Fibroblast of lung (primary cell): ENCODE measurements around the gene SNAPC3. TPM values are rescaled to one million over a fixed set of nuclear protein-coding genes. Genes with fewer than 3 reads are reported as not detected.

ENCODE experiments used
- DNase-seq, 2 donors: peaks; one replicate each; pipeline versions ENCODE4 v3.0.0 to v3.0.0-alpha.2; 2010; ENCODE audit warnings: low read depth in 2 of 2
- H2AFZ ChIP-seq: 2 replicates; pipeline ENCODE4 v1.5.1; 2012; ENCODE audit warnings: low read length, control low read depth, inconsistent platforms
- H3K27ac ChIP-seq: 2 replicates; pipeline ENCODE4 v1.5.1; 2011; ENCODE audit warnings: low read length, control low read depth; ENCODE audit not compliant: insufficient read depth
- H3K27me3 ChIP-seq: 2 replicates; pipeline ENCODE4 v1.5.1; 2011; ENCODE audit warnings: mild to moderate bottlenecking, low read length; ENCODE audit not compliant: control insufficient read depth, insufficient read depth
- H3K36me3 ChIP-seq: 2 replicates; pipeline ENCODE4 v1.5.1; 2011; ENCODE audit warnings: low read length; ENCODE audit not compliant: control insufficient read depth, insufficient read depth
- H3K4me1 ChIP-seq: 2 replicates; pipeline ENCODE4 v1.5.1; 2011; ENCODE audit warnings: low read length; ENCODE audit not compliant: control insufficient read depth, insufficient read depth; ENCODE audit errors: extremely low read depth
- H3K4me2 ChIP-seq: 2 replicates; pipeline ENCODE4 v1.5.1; 2011; ENCODE audit warnings: low read length, control low read depth; ENCODE audit not compliant: insufficient read depth; ENCODE audit errors: extremely low read depth
- H3K4me3 ChIP-seq, 4 experiments: fragments of 200-600 bp in 1 of 4; sonication (generic) in 1 of 4; replicated peaks in 1 of 4; 2 replicates each; pipeline ENCODE4 v1.5.1; 2011 to 2016; ENCODE audit warnings: low read length in 4 of 4, low read depth in 3 of 4, mild to moderate bottlenecking in 3 of 4, control low read depth in 2 of 4, inconsistent platforms in 1 of 4, mixed read lengths in 1 of 4; ENCODE audit not compliant: insufficient read depth in 1 of 4; ENCODE audit errors: control extremely low read depth in 1 of 4
- H3K79me2 ChIP-seq: 2 replicates; pipeline ENCODE4 v1.5.1; 2012; ENCODE audit warnings: mild to moderate bottlenecking, low read length, inconsistent platforms; ENCODE audit not compliant: control insufficient read depth, insufficient read depth
- H3K9ac ChIP-seq: 2 replicates; pipeline ENCODE4 v1.5.1; 2011; ENCODE audit warnings: mild to moderate bottlenecking, low read length, control low read depth; ENCODE audit not compliant: insufficient read depth
- H3K9me3 ChIP-seq: 2 replicates; pipeline ENCODE4 v1.5.1; 2012; ENCODE audit warnings: low read depth, low read length; ENCODE audit not compliant: control insufficient read depth, insufficient read depth
- H4K20me1 ChIP-seq: 2 replicates; pipeline ENCODE4 v1.5.1; 2011; ENCODE audit warnings: low read length; ENCODE audit not compliant: control insufficient read depth, insufficient read depth; ENCODE audit errors: extremely low read depth
- CTCF ChIP-seq, 2 donors: IDR thresholded peaks in 1 of 2; conservative IDR thresholded peaks in 1 of 2; 1 replicate in 1 of 2; 2 replicates in 1 of 2; pipeline ENCODE4 v1.5.1; 2011 to 2012; ENCODE audit warnings: low read length in 2 of 2, control low read depth in 1 of 2, inconsistent platforms in 1 of 2, low read depth in 1 of 2, mild to moderate bottlenecking in 1 of 2
- EZH2 ChIP-seq: IDR thresholded peaks from 2 replicates; pipeline ENCODE4 v1.5.1; 2012; ENCODE audit warnings: low read length, control low read depth, mild to moderate bottlenecking; ENCODE audit errors: missing control alignments
- polyA plus RNA-seq, 2 donors: library from polyadenylated mRNA; depleted of rRNA in 1 of 2; stranded (reverse) in 1 of 2; unstranded in 1 of 2; fragments of >200 nt; gene quantifications; 2 replicates each; pipeline ENCODE4 v1.2.1, GENCODE V29; 2011 to 2012; ENCODE audit warnings: missing spikeins in 1 of 2
- total RNA-seq: library from RNA; depleted of rRNA; stranded (reverse); fragments of >200 nt; gene quantifications from 2 replicates; pipeline ENCODE4 v1.2.1, GENCODE V29; 2014

SNAPC3 gene
- total and polyA plus RNA-seq, 2 donors (not counting 1 experiment from before 2014, with no cell fraction given) = 43.4 to 54.9 TPM

DNA sequence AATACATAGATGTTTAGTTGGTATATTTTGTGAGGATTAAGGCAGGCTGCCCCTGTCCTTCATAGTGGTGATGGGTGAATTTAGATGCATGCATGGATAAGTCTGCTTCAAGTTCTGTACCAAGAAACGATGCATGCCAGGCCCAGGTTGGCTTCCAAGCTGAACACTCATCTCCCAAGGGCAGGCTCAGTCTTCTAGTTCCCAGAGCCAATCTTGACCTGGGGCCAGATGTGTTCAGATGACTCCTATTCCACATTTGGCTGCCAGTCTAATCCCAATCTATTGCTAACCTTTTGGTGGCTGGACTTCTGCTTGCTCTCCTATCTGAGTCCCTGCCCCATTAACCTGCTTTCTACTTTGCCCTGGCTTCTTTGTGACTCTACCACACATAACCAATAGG lies 18.5 kb upstream of the SNAPC3 start:
- Histone ChIP-seq H3K4me1 (peaks cover 4% of the 10 kb centered on the region), H3K9me3 (no peaks in the 10 kb centered on the region), H3K9ac (no peak overlapping the region), H3K4me3 (no peak overlapping the region), H3K36me3 (no peaks in the 10 kb centered on the region), H4K20me1 (no peaks in the 10 kb centered on the region), H3K4me2 (no peak overlapping the region), H3K27me3 (no peaks in the 10 kb centered on the region), H3K79me2 (no peaks in the 10 kb centered on the region), H2AFZ (no peak overlapping the region), H3K27ac (no peak overlapping the region)
- no peak for DNase-seq
- no peak for TF ChIP-seq EZH2
- no peak for TF ChIP-seq CTCF (conservative IDR thresholded peaks at IDR 0.05 in 1 of 2, IDR thresholded peaks at IDR 0.05 in 1 of 2; ENCODE audit: low read depth in 1 of 2, low read length in 2 of 2)

DNA sequence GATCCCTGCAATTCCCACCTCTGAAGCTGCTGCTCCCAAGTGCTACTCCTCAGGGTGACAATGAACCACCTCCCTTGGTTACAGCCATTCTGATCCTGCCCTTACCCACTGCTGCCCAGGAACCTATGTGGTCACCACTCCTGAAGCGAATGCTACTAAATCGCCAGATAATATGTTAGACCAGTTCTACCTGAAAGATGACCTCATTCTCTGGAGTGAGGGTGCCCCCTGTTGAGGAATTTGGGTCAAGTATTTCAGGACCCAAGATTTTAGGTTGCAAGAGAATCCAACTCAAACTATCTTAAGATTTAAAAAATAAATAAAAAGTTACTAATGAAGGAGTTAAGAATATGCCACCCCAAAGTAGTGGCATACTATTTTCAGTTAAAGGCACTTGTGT lies 5.8 kb upstream of the SNAPC3 start:
- Histone ChIP-seq H3K9ac (no peak overlapping the region), H3K4me2 (no peak overlapping the region), H3K27ac (no peak overlapping the region), H3K4me3 (no peak overlapping the region), H4K20me1 (no peaks in the 10 kb centered on the region), H3K9me3 (no peaks in the 10 kb centered on the region), H3K36me3 (no peaks in the 10 kb centered on the region), H3K27me3 (no peaks in the 10 kb centered on the region), H3K4me1 (no peaks in the 10 kb centered on the region), H3K79me2 (no peaks in the 10 kb centered on the region), H2AFZ (no peak overlapping the region)
- no peak for TF ChIP-seq EZH2
- peak; percentile 53 to 54 for TF ChIP-seq CTCF (conservative IDR thresholded peaks at IDR 0.05 in 1 of 2, IDR thresholded peaks at IDR 0.05 in 1 of 2; ENCODE audit: low read depth in 1 of 2, low read length in 2 of 2)
- DNase-seq = peak; percentile 25 to 73

- no peak overlapping the region for H3K4me2 ChIP-seq
- TF ChIP-seq EZH2 = no peak
- no peak for TF ChIP-seq CTCF (conservative IDR thresholded peaks at IDR 0.05 in 1 of 2, IDR thresholded peaks at IDR 0.05 in 1 of 2; ENCODE audit: low read depth in 1 of 2, low read length in 2 of 2)
- DNase-seq = no peak
Observed at GRCh38 chr9:15417626-15418025, 5.0 kb upstream of the SNAPC3 start.

More at GRCh38 chr9:15417626-15418025, 5.0 kb upstream of the SNAPC3 start:
- no peaks in the 10 kb centered on the region for H3K27me3 ChIP-seq
- H3K79me2 ChIP-seq = no peaks in the 10 kb centered on the region
- H3K9ac ChIP-seq = no peak overlapping the region
- H3K27ac ChIP-seq = no peak overlapping the region
- no peaks in the 10 kb centered on the region for H3K36me3 ChIP-seq
- H3K4me3 ChIP-seq = no peak overlapping the region
- H2AFZ ChIP-seq = no peak overlapping the region
- no peaks in the 10 kb centered on the region for H4K20me1 ChIP-seq
- H3K9me3 ChIP-seq = no peaks in the 10 kb centered on the region
- no peaks in the 10 kb centered on the region for H3K4me1 ChIP-seq
